Progenitor cell of endocrine pancreas (in vitro differentiated cells): ENCODE measurements around the gene TOGARAM2. TPM values are rescaled to one million over a fixed set of nuclear protein-coding genes. Genes with fewer than 3 reads are reported as not detected.

Experiments
- DNase-seq: peaks from one replicate; pipeline ENCODE4 v3.0.0; 2021; ENCODE audit warnings: low spot score; ENCODE audit not compliant: unreplicated experiment
- H3K27ac Mint-ChIP-seq: 2 replicates; pipeline ENCODE4 v1.8.0; 2021; ENCODE audit warnings: mild to moderate bottlenecking, moderate library complexity, mixed read lengths
- H3K27me3 Mint-ChIP-seq: 2 replicates; pipeline ENCODE4 v1.8.0; 2021; ENCODE audit warnings: mixed read lengths
- H3K36me3 Mint-ChIP-seq: 2 replicates; pipeline ENCODE4 v1.8.0; 2022; ENCODE audit warnings: mixed read lengths; ENCODE audit not compliant: insufficient read depth
- H3K4me1 Mint-ChIP-seq: 2 replicates; pipeline ENCODE4 v1.8.0; 2021; ENCODE audit warnings: low read depth, mixed read lengths
- H3K4me3 Mint-ChIP-seq: 2 replicates; pipeline ENCODE4 v1.8.0; 2021; ENCODE audit warnings: low read depth, mild to moderate bottlenecking, moderate library complexity, mixed read lengths
- H3K9me3 Mint-ChIP-seq: 2 replicates; pipeline ENCODE4 v1.8.0; 2021; ENCODE audit warnings: low read depth, mixed read lengths
- CTCF ChIP-seq: fragments of 200-600 bp; sonication (generic); IDR thresholded peaks from one replicate; pipeline ENCODE4 v1.5.0; 2021; ENCODE audit warnings: antibody characterized with exemption, mild to moderate bottlenecking; ENCODE audit not compliant: unreplicated experiment
- total RNA-seq: library from RNA; stranded (reverse); gene quantifications from 2 replicates; pipeline ENCODE4 v1.2.1, GENCODE V29; 2021

Gene TOGARAM2
- total RNA-seq, 1 donor from 2014 or later, result 0.86 TPM

GRCh38 chr2:29016504-29016903 is 35.4 kb downstream of the TOGARAM2 start:
- TF ChIP-seq CTCF, result no peak
- Mint-ChIP-seq H3K9me3 (no peaks in the 10 kb centered on the region), H3K36me3 (no peaks in the 10 kb centered on the region), H3K27ac (no peak overlapping the region), H3K4me3 (no peak overlapping the region), H3K4me1 (no peaks in the 10 kb centered on the region), H3K27me3 (peaks cover 31% of the 10 kb centered on the region)
- no peak for DNase-seq

- H3K27me3 Mint-ChIP-seq, result peaks cover 27% of the 10 kb centered on the region
- H3K36me3 Mint-ChIP-seq, result no peaks in the 10 kb centered on the region
- DNase-seq, result no peak
- TF ChIP-seq CTCF, result no peak
- H3K27ac Mint-ChIP-seq, result peak overlapping the region; percentile 65
- no peak overlapping the region for H3K4me3 Mint-ChIP-seq
- H3K4me1 Mint-ChIP-seq, result no peaks in the 10 kb centered on the region
- no peaks in the 10 kb centered on the region for H3K9me3 Mint-ChIP-seq
These were observed 36.8 kb downstream of the TOGARAM2 start for GRCh38 chr2:29017716-29018435.

- no peak for DNase-seq
- Mint-ChIP-seq H3K4me1 (no peaks in the 10 kb centered on the region), H3K27me3 (peaks cover 8% of the 10 kb centered on the region), H3K4me3 (no peak overlapping the region), H3K9me3 (no peaks in the 10 kb centered on the region), H3K27ac (no peak overlapping the region), H3K36me3 (no peaks in the 10 kb centered on the region)
- TF ChIP-seq CTCF, result no peak
These were observed 40.8 kb downstream of the TOGARAM2 start for GRCh38 chr2:29021886-29022285.

- no peak overlapping the region for H3K4me3 Mint-ChIP-seq
- no peak overlapping the region for H3K27ac Mint-ChIP-seq
- peaks cover 11% of the 10 kb centered on the region for H3K27me3 Mint-ChIP-seq
- TF ChIP-seq CTCF, result no peak
- no peak for DNase-seq
- H3K36me3 Mint-ChIP-seq, result no peaks in the 10 kb centered on the region
- no peaks in the 10 kb centered on the region for H3K4me1 Mint-ChIP-seq
- H3K9me3 Mint-ChIP-seq, result no peaks in the 10 kb centered on the region
These were observed 41.6 kb downstream of the TOGARAM2 start for GRCh38 chr2:29022679-29023078.

- H3K4me1 Mint-ChIP-seq, result no peaks in the 10 kb centered on the region
- H3K9me3 Mint-ChIP-seq, result no peaks in the 10 kb centered on the region
- DNase-seq, result no peak
- H3K27ac Mint-ChIP-seq, result no peak overlapping the region
- no peaks in the 10 kb centered on the region for H3K36me3 Mint-ChIP-seq
- TF ChIP-seq CTCF, result no peak
- H3K27me3 Mint-ChIP-seq, result peaks cover 11% of the 10 kb centered on the region
- no peak overlapping the region for H3K4me3 Mint-ChIP-seq
These were observed 42.1 kb downstream of the TOGARAM2 start for GRCh38 chr2:29023188-29023587.
